NCI-H1092 treated with DMSO at 0.1 percent for 48 hours (cell line): ENCODE measurements around the gene KIAA1614.
A peak's percentile ranks its signal among the peaks of the same experiment; 100 is the strongest.

Experiments
- DNase-seq: peaks from one replicate; lab custom pipeline; 2025; lab: John Stamatoyannopoulos, UW

KIAA1614 gene

DNA sequence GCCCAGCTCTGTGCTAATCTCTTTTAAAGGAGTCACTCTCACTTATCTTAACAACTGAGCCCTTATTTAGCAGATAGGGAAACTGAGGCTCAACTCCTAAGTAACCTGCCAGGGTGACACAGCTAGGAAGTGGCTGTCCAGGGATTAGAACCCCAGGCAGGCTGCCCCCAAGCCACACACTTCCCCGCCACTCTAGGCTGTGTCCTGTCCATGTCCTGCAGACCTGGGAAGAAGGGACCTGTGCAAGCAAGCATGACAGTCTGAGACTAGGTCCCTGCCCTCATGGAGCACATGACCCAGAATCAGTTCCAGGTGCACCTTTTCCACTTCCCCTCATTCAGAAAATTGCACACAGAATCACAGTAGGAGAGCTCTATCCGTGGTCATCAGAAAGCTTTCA is 12.2 kb downstream of the KIAA1614 start:
- no peak for DNase-seq

DNA sequence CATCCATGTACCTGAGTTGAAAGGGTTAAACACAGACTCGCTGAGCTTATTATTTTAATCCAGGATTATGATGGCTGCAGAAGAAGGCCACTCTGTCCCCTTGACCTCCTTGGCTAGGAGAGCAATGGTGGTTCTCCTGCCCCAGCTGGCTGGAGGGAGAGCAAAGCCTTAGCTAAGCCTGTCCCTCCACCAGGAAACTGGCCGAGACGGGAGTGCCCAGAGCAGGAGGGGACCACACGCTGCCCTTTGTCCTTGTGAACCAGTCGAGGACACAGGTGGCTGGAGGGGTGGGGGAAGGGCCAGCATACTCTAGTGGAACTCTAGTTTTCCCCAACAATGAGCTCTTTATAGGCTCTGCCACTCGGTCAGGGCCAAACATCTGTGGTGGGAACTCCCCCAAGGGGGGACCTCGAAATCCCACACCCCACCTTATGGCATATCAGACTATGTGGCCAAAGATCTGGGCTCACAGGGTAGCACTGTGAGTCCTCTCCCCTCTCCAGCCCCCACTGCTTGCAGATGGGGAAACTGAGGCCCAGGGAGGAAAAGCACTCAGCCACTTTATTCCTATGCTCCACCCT is 12.9 kb downstream of the KIAA1614 start:
- DNase-seq: peak; percentile 13

DNA sequence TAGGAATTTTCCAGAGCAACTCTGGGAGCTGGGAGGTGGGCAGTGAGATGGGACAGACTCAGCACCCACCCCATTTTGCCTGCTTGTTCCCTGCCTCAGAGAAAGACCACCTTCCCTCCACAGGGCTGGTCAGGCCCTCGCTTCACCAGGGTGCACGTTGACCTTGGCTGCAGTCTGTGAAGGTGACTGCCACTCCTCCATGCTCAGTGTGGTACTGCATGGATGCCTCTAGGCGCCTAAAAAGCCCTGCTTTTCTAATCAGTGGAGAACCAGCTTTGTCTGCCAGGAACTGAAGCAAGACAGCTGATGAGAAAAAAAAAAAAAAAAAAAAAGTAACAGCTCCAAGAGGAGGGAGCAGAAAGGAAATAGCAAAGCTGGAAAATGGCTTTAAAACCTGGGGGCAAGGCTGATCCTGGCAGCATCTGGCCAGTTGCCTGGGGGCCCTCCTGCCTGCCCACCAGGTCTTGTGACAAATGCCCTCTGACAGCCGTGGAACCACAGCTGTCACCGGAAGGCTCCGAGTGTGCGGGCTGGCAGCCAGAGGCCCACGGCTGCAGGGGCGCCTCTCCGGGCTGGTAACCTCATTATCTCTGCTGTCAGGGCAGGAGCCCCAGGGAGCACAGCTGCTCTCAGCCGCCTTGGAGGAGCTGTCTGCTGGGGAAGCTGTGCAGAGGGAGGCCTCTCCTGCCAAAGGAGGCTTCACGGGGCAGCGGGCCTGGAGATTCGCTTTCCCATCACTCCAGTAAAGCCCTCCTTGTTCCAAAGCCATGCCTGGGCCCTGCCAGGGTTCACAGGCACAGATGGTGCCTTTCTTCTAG is 13.7 kb downstream of the KIAA1614 start:
- peak; percentile 94 for DNase-seq

DNA sequence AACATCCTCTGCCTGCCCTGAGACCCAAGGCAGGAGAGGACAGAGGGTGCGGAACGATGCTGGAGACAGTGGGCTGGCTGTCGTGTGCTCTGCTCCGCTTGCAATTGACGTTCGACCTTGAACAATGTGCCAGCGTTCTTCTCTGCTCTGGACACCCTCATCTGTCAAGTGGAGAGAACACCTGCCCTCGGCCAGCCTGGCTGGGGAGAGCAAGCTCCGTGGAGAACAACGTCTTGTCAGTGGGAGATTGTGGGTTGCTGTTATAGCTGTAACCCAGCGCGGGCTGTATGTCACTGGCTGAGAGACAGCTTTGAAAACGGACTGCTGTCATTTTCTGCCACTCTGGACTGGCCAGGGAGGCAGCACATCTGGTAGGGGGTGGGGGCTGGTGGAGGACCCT is 14.7 kb downstream of the KIAA1614 start:
- DNase-seq: peak; percentile 92

DNA sequence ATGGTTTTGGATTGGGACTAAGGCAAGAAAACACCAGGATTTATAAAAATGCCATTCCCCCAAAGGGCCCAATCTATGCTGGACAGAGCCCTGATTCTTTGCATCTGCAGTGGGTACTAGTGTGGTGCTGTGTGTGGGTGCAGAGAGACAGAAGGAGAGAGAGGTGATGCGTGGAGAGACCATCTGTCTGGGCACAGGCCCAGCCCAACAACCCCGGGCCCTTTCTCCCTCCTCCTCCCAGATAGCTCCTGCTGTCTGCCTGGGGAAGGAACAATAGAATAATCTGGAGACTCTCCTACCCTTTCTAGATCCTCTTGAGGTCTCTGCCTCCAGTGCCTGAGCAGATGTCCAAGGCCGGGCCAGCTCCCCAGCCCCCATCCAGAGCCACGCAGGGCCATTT is 15.1 kb downstream of the KIAA1614 start:
- DNase-seq: peak; percentile 94

DNA sequence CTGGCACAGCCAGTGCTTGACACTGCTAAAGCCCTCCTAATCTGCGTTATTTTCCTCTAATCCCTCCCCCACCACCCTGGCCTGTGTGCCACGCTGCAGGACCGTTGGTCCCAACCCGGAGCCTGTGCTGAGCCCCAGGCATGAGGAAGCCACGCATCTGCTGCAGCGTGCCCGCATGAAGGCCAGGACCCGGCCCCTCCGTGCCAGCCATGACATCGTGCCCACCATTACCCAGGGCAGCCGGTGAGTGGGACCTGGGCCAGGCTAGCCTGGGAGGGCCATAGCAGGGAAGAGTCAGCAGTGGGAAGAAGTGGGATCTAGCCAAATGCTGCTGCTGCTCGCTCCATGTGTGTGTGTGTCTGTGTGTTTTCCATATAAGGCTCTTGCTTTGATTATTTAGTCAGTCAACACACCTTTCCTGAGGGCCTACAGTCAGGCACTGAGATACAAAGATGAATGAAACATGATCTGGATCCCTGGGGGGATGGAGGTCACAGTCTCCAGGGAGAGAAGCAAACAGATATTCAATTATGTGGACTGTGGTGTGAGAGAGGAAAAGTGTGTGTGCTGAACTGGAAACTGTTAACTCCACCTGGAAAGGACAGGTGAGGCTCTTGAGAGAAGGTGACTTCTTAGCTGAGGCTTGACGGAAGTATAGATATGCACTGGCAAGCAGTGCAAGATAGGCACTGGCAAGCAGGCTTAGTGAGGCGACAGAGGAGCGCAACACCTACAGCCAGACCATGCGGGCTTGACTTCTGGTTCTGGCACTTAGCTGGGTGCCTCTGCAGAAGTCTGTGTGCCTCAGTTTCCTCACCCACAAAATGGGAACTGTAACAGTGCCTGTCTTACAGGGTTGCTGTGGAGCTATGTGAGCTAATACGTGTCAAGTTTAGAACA is 15.9 kb downstream of the KIAA1614 start:
- peak; percentile 73 for DNase-seq

DNA sequence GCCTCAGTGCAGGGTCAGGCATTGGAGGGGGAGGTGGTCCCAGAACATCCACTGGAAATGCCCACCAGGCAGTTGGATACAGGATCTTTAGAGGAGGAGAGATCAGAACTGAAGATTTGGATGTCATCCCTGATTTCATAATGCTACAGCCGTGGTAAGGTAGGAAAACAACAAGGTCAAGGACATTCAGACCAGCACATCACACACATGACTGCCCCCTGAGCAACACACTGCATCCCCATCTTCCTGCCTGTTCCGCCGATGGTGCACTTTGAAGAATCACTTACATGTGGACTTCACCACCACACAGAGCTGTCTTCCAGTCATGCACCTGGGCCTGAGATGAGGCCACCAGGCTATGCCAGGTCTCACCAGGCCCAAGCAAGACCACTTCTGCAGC is 16.7 kb downstream of the KIAA1614 start:
- no peak for DNase-seq

DNA sequence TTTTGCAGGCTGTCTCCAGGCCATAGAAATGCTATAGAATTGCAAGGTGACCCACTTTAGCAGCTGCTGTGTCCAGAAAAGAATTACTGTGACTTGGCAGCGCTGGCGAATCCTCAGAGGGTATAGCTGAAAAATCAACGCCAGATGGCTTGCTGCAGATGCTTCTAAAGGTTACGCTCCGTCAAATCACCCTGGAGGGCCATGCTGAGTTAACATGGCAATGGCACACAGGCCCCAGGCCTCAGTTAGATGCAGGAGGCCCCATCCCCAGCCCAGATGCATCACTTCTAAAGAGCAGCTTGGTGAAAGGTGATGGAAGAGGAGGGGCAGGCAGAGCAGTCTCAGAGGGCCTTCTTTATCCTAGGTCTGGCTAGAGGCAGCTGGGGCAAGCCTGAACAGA is 18.0 kb downstream of the KIAA1614 start:
- peak; percentile 86 for DNase-seq

DNA sequence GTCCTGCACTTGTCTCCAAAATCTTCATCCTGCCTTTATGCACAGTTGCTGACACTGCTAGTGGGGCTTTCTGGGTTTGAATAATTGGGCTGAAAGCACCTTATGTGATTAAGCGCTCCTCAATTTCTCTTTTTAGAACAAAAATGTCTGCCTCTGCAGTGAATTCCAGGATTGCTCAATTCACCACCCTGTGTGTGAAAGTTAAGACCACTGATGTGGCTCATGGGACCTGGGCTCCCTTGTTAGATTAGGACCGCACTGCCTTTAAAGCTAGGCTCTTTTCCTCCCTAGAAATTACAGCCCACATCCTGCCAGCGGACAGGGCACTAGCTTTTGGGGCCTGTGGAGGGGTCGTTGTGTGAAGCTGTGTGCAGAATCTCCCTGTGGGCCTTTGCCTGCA is 18.8 kb downstream of the KIAA1614 start:
- DNase-seq: no peak

DNA sequence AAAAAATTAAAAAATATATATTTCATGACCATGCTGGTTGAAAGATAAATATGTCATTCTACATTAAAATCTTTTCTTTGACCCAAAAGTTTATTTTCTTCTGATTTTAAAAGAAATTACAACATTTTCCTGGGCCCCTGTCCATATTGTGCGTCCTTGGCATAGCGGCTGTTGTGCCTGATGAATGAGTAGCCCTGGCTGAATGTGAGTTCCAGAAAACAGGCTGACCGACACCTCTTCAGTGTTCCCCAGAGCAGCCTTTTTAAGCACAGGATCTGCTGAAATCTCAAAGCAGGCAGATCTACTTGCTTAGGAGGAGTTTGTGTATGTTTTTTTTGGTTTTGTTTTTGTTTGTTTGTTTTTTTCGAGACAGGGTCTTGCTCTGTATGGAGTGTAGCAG is 19.7 kb downstream of the KIAA1614 start:
- no peak for DNase-seq

DNA sequence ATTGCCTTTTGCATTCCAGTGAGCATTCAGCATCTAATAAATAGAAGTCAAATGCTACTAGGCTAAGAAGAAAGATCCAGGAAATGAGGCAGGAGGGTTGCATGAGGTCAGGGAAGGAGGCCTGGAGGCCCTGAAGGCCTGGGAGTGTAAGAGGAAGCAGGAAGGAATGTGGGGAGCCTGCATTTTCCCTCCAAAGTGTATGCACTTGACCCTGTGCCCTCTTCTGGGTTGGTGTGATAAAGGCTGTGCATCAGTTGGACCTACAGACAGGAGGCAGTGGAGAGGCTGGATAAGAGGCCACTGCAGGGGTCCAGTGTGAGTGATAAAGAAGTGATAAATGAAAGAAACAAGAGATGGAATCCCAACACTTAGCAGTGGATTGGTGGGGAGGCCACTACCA is 20.4 kb downstream of the KIAA1614 start:
- no peak for DNase-seq

DNA sequence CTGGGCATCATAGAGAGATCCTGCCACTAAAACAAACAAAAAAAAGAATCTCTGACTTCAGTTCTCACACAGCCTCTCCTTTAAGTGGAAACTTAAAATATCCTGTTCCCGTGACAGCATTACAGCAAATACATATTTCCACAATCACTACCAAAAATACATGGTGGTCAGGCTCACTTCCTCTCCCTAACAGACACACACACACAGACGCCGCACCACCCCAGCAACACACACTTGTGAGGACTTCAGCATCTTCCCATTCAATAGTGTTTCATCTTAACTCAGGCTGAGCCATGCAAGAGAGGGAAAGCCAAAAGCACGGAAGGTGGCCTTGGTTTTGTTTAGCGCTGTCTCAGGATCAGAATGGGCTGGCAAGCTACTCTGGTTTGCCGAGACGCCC is 21.9 kb downstream of the KIAA1614 start:
- no peak for DNase-seq

DNA sequence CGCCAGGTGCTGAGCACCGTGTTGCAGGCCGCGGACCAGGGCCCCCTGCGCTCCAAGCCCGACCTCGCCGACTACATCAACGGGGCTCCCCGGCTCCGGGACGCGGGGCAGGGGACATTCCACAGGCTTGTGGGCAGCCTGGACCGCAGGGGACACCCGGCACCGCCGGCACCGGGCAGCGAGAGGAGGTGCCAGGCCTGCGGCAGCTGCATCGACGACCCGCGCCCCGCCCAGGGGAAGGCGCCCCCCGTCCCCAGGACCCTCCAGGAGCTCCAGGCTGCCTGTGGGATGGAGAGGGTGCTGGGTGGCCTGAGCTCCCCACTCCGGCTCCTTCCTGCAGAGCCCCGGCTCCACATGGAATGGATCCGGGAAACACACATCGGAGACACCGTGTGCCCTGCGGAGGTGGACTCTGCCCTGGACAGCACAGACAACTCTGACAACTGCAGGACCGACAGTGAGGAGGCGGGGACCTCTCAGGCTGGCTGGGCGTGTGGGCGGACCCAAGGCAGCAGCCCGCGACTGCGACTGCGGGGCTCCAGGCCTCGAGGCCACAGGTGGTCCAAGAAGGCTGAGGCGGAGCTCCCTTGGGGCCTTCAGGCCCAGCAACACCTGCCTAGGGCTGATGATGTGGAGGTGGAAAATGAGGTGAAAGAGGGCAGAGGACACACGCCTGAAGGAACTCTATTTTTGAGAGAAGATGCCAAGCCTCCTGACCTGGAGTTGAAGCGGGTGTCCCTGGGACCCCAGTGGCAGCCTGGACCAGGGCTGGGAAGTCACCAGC is 22.8 kb downstream of the KIAA1614 start:
- no peak for DNase-seq

DNA sequence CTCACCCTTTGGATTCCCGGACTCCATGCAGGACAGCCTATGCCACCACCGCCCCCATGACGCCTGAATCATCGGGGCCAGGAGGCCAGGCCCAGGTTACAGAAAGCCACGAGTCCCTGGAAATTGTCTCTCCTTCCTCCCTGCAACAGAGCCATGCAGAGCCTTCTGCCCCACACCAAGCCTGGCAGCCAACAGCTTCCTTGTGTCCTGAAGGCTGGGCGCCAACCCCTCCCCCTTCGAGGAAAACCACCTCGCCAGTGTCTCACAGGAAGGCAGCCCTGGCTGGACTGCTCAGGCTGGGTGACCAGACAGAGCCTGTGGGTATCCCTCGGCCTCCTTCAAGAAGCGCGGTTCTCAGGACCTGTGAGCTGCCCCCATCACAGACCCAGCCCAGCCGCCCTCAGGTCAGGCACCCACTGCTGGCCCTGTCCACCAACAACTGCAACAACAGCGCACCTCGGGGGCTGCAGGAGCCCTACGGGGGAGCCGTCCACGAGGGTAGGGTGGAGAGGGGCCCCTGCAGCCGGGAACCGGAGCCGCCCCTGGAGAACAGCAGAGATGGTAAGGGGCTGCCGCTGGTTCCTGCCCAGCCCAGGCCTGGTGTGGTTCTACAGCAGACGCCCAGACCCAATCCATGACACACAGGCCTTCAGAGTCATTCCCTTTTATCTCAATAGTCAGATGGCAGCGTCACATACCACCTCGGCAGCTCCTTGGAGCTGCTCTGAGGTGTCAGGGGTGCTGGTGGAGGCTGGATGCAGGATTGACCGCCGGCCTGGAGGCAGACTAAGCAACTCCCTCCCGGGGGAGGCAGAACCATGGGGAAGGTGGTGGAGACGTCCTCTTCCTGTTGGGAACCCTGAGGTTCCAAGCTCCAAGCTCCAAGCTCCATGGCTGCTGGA is 23.7 kb downstream of the KIAA1614 start:
- DNase-seq: no peak

DNA sequence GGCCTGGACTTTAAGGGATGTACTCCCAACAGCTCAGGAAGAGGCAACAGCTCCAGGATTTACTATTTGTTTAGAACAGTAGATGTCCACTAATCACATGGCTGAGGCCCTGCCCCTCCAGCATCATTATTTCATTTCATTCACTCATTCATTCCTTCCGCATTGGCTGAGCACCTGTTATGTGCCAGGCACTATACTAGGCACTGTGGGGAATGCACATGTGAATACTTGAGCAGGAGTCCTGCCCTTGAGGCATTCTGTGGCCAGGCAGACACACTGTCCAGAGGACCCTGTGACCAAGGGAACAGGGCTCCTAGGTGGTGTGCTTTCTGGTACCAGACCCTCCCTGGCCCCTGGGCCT is 24.3 kb downstream of the KIAA1614 start:
- DNase-seq: no peak

DNA sequence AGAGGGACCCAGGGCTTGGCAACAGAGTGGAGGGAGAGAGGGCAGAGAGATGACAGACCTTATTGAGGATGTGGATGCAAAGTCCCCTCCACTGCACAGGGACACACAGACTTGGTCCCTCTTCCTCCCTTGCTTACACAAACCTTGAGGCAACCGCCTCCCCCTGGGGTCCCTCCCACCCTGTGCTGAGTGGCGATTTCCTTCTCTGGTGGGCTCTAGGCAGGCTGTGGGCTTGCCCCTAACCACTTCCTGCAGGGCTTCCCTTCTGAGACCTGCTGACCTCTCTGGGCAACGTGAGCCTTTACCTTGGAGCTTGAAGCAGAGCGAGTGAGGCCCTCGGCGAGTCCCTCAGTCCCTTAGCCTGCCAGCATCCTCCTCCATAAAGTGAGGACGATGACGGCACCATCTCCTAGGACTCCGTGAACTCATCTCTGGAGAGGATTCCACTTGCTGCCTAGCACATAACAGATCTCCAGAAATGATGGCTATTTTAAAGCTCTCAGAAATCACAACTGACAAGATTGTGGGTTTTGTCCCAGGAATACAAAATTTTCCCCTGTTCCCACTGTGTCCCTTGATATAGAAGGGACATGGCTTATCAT is 25.0 kb downstream of the KIAA1614 start:
- DNase-seq: no peak

DNA sequence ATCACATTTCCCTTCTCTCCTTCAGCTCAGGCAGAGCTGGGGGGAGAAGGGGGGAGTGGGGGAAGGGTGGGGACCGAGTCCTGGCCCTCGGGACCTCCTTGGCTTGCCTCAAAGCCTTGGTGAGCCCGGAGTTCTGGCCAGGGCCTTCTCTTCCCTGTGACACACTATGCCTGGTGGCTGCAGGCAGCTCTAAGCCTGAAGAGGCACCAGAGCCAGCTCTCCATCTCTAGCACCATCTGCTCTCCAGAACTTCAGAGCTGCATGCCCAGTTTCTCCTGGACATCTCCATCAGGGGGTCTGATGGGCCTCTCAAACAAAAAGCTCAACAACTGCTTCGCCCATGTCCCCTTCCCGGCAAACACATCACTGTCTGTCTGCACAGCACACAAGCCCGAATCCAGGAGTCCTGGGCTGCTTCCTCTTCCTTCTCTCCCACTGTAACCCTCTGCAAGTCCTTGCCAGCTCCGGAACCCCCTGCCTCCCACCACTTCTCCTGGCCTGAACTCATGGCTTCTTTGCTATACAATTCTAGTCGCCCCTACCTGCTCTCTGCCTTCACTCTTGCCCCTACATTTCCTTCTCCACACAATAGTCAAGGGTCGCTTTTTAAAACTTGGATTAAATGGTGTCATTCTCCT is 26.5 kb downstream of the KIAA1614 start:
- no peak for DNase-seq

DNA sequence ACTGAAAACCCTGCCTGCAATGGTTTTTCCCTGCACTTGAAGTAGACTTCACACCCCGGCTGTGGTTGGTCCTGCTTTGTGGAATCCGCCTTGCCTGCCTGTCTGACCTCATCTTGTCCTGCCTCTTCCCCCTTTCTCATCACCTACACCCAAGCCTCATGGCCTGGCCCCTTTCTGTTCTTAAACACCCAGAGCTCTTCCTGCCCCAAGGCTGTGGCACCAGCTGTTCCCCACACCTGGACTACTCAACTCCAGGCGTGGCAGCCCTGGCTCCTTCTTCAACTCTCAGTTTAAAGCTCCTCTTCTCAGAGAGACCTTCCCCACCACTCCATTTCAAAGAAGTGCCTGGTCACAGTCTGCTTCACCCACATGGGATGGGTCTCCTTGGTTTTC is 27.0 kb downstream of the KIAA1614 start:
- no peak for DNase-seq

DNA sequence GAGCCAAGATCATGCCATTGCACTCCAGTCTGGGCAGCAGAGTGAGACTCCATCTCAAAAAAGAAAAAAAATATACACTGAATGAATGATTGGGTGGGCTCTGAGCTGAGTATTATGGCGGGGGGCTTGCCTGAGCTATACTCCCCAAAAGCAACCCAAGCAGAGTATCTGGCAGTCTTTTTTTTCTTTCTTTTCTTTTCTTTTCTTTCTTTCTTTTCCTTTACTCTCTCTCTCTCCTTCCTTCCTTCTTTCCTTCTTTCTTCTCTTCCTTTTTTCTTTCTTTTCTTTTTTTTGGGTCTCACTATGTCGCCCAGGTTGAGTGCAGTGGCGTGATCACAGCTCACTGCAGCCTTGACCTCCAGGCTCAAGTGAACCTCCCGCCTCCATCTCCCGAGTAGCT is 27.7 kb downstream of the KIAA1614 start:
- no peak for DNase-seq
